Occipital lobe (tissue), 2 donors: ENCODE data around the gene TAB3. TPM values are rescaled to one million over a fixed set of nuclear protein-coding genes. Genes with fewer than 3 reads are reported as not detected.

Source experiments
- DNase-seq: peaks from one replicate; lab custom pipeline; 2025; lab: John Stamatoyannopoulos, UW
- total RNA-seq: library from RNA; depleted of rRNA; stranded (reverse); fragments of >200 nt; gene quantifications from one replicate; pipeline ENCODE4 v1.2.3, GENCODE V29; 2014

Gene TAB3, protein sequence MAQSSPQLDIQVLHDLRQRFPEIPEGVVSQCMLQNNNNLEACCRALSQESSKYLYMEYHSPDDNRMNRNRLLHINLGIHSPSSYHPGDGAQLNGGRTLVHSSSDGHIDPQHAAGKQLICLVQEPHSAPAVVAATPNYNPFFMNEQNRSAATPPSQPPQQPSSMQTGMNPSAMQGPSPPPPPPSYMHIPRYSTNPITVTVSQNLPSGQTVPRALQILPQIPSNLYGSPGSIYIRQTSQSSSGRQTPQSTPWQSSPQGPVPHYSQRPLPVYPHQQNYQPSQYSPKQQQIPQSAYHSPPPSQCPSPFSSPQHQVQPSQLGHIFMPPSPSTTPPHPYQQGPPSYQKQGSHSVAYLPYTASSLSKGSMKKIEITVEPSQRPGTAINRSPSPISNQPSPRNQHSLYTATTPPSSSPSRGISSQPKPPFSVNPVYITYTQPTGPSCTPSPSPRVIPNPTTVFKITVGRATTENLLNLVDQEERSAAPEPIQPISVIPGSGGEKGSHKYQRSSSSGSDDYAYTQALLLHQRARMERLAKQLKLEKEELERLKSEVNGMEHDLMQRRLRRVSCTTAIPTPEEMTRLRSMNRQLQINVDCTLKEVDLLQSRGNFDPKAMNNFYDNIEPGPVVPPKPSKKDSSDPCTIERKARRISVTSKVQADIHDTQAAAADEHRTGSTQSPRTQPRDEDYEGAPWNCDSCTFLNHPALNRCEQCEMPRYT
- total RNA-seq: 24.6 TPM

DNA sequence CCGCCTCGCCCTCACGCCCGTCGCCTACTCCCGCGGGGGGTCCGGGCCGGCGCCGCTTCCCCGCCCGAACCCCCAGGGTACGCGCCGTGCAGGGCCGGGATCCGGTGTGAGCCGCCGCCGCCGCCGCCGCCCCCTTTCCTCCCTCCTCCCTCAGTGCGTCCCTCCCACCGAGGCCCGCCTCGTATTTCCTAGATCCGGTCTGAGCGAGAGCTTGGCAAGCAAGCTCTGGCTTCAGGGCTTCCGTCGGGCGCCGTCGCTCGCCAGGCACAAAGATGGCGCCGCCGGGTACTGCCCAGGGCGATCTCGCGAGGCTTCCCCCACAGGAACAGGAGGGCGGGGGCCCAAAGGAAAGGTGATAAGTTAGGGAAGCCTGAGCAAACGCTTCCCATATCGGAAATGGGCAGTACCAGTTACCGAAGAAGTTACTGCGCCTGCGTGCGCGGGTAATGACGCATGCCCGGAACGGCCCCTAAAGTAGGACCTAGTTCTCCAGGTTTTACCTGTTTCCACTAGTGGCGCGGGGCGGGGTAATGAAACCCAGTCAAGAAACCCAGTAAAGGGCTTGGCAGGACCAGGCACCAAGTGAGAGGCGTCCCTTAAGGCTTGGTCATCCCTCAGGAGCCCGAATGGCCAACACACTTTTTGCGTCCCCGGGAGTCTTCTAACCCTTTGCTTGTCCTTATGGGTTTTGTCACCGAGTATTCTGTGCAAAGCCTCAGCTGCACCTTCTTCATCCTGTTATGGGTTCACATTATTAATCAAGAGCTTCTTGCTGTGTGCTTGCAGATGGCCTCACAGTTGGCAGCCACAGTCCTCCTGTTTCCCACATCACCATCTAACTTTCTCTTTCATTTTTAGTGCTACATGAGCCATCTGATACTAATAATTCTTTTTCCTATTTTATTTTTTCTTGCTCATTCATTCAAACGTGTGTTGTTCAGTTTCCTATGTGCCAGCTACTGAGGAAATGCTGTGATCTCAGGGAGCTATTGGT, at the start of gene TAB3:
TSS of gene TAB3 (minus strand) at position 108 of the 994 bp plus-strand sequence. CDS start 29,666 bp downstream, outside the sequence.
- DNase-seq: peak; percentile 86

DNA sequence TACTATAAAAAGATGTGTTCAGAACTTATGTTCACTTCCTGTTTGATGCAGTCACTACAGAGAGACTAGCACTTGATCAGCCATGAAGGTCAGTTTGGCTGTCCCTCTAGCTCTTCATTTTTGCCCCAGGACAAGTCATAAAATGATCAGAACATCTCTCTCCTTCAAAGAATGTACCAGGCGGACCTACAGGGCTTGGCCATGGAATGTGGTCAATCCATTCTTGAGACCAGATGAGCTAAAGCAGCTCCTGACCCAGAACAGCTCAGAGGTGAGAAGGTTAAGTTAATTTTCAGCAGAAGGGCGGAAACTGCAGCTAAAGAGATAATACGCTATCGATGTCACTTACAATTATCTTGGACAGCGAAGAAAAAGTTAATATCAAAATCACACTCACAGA, 49.2 kb upstream of the TAB3 start:
- DNase-seq: no peak

DNA sequence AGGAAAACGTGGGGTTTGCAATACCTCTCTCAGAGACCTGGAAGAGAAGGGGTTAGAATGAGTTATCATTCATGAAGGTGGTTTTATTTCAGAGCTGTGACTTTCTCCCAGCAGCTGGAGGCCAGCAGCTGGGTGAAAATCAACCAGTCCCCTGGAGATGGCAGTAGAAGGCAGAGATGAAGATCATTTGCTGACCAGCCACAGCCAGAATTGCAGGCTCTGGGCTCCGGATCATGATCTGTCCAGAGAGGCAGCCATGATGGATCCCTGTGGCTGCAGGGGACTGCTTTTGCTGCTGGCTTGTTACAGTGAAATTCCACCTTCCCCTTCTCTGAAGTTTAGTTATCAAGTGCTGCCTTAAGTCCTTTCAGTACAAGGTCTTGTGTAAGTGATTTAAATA, 46.9 kb upstream of the TAB3 start:
- no peak for DNase-seq

DNA sequence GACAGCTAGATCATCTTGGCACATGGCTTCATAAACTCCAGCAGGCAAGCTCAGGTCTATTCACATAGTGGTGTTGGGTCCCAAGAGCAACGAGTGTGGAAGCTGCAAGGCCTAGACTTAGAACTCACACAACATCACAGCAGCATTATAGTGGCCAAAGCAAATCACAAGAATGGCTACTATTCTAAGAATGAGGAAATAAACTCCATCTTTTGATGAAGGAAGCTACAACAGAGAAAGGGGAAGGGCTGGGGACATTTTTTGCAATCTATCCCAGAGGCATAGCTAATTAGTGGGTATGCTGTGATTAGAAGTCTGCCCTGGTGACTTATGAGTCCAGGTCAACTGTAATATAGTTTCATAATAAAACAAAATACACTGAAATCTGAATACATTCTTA, 42.9 kb upstream of the TAB3 start:
- DNase-seq: no peak

DNA sequence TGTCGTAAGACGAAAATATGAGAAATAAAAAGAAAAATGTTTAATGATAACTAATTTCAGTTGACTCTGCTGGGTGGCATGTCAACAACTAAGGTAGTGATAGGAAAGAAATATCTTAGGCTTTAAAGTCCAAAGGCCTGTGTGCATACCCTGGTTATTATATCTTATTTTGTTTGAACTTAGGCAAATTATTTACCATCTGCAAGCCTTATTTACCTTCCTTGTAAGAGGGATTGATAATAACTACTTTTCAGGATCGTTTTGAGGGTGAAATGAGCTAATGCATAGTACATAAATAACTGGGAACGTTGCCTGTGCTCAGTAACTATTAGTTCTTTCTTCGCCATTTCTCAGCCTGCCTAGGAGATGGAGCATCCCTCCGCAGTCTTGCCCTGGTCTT, 41.6 kb upstream of the TAB3 start:
- no peak for DNase-seq

DNA sequence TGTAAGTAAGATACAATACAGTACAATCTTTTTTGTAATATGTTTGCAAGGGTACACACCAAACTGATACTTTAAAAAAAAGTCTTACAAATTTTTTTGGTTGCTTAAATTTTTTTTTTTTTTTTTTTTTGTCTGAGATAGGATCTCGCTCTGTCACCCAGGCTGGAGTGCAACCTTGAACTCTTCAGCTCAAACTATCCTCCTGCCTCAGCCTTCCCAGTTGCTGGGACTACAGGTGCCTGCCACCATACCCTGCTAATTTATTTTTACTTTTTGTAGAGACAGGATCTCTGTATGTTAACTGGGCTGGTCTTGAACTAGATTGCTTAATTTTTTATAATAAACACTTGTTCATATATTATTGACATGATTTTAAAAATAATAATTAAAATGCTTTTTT, 41.1 kb upstream of the TAB3 start:
- DNase-seq: no peak

DNA sequence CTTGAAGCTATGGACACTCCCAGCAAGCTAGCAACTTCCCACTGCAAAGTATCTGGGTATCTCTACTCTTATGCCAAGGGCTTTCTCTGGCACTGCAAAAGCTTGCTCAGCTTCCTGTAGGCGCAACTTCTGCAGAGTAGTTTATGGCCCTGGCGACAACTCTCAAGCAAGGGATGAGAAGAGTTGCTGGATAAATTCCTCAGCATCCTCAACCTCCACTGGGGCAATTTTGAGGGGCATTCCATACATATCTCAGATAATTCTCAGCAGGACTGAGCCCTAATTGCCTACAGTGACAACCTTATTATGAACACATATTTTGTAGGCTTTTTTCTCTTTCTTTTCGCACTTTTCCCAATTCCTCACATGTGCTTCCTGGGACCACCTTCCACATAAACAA, 31.2 kb upstream of the TAB3 start:
- DNase-seq: no peak

DNA sequence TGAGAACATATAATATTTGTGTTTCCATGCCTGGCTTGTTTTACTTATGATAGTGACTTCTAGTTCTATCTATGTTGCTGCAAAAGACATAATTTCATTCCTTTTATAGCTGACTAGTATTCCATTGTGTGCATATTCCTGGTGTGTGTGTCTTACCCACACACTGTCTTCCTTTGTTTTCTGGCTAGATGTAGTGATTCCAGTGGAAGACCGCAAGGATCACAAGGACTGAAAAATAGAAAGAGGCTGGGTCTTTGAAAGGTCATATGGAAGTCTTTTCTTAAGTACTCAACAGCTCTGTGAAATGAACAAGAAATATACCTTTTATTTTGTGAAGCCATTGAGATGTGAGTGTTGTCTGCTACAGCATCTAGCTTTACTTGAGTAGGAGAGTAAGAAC, 29.4 kb upstream of the TAB3 start:
- DNase-seq: no peak

DNA sequence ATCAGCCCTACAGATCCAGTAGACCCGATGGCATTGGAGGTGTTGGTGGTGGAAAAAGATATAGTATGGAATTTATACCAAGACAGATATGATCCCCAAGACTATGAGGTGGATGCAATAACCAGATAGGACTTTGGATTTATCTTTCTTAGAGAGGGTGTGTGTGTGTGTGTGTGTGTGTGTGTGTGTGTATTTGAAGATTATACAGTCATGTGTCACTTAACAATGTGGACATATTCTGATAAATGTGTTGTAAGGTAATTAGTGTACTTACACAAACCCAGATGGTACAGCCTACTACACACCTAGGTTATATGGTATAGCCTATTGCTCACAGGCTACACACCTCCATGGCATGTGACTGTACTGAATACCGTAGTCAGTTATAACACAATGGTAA, 24.4 kb upstream of the TAB3 start:
- no peak for DNase-seq

DNA sequence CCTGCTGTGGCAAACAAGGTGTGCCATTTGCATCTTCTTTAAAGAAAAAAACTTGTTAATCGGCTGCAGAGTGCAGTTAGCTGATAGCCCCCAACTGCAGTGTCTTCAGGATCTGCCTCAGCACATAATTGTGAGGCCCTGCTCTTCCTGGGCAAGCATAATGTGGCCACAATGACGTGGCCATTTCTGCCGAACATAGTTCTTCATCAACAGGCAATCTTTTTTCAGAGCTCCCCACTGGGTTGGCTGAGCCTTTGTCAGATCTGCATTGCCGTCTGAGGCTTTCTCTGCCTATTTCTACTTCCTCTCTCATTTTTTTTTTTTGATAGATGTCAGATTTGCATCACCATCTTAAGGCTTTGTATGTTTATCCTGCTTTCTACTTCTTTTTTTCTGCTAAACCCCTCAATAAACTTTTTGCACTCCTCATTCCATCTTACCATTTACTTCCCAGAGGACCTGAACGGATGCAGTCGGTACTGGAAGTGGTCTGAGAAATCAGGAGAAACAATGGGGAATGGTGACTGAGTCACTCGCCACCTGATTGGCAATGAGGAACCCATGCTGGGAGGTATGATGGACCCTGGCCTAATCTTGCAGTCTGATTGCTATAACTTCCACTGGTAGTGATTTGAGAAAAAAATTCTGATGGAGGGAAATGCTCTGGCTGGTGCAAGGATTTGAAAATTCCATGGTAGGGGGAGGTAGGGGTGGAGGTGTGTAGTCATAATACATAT, 21.2 kb upstream of the TAB3 start:
- no peak for DNase-seq

DNA sequence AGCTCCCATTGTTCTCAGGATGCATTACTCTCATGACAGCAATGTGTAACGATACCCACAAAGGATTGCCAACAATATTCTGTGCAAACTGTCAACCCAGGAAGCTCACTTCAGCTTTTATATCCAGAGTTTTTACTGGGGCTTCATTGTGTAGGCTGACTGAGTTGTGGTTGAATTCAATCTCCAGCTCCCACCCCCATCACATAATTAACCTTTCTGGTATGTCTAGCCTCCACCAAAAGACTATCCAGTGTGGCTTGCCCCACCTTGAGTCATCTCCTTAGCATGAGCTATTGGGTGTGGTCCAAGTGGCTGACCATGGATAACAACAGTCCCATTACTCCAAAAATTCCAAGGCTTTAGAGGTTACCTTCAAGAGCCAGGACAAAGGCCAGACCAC, 17.7 kb upstream of the TAB3 start:
- DNase-seq: no peak

DNA sequence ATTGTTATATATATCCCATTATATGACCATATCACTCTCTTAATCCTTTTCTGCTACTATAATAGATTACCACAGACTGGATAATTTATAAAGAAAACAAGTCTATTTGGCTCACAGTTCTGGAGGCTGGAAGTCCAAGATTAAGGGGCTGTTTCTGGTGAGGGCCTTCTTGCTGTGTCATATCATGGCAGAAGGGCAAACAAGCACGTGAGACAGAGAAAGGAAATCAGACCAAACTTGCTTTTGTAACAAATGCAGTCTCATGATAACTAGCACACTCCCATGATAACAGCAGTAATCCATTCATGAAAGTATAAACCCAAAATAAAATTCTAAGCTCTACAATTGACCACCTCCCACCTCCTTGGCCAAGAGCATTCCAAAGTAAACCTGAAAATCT, 16.3 kb upstream of the TAB3 start:
- DNase-seq: no peak

DNA sequence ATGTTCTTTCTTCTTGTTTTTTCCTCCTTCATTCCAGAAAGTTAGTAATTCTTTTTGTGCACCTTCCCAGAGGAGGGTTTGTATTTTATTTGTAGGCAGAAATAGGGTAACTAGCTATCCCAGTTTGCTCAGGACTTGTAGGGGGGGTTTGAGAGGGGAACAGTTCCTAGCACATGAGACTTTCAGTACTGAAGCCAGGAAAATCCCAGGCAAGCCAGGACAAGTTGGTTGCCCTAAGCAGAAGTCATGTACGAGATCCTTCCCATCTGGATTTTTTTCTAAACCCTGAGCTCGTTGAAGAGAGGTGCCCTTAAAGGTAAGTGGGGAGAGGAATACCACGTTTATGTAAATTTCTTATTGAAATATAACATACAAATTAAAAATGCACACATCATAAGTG, 15.6 kb upstream of the TAB3 start:
- no peak for DNase-seq

DNA sequence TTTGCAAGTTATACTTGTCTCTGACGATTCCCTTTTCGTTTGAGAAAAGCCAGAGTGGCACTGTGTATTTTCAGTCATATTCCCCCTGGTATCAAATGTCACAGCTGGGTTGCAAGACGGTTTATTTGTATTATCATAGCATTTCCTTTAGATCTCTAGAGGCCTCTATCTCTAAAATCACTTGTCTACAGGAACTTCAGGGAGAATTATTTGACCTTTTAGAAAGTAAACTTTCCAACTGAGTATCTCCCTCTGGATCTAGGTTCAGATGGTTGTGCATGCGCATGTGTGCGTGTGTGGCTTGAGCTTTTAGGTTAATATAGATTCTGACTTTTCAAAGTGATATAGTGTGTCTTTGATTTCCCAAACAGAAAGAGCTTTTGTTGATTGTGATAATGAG, 15.1 kb upstream of the TAB3 start:
- DNase-seq: no peak

DNA sequence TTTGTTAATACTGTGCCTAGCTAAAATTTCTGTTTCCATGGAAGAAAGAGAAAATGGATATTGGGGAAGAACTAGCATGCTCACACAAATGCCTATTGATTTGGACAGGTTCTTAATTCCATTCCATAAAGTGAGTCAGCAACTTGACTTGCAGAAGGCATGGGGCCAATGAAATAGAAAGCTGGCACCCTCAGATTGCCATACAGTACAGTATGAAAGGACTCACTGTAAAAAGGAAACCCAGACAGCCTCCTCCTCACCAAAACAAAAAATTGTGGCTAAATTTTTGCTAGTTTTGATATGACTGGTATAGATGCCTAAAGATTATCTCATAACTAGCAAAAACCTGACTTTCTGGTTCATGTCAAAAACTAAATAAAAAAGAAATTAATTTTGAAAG, 11.2 kb upstream of the TAB3 start:
- no peak for DNase-seq

DNA sequence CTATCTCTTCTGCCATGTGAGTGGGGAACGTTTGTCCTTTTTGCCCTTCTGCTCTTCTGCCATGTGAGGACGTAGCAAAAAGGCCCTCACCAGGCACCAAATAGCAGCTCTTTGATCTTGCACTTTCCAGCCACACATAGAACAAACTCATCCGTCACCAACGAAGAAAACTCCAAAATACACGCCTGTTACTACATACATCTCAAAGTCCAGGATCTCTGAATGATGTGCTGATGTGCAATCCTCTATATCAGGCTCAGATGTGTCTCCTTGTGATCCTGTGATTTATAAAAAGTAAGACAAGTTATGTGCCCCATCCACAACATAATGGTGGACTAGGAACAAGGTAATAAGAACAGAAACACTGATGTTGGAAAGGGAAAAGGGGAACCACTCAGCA, 9.8 kb upstream of the TAB3 start:
- no peak for DNase-seq

DNA sequence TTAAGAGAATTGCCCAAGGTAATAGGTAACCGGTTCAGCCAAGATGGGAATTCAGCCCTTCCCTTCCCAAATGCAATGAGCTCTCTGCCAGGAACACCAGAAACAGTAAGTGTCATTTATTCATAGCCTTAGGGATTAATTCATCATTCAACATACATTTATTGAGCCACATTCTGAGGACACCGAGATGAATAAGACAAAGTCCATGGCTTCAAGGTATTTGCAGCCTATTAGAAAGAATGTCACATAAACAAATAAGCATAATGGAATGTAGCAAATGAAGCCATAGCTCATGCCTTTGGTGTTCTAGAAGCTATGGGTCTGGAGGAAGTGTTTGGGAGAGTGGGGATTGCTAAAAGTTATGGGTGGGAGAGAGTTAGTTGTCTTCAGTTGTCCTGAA, 6.3 kb upstream of the TAB3 start:
- DNase-seq: no peak

DNA sequence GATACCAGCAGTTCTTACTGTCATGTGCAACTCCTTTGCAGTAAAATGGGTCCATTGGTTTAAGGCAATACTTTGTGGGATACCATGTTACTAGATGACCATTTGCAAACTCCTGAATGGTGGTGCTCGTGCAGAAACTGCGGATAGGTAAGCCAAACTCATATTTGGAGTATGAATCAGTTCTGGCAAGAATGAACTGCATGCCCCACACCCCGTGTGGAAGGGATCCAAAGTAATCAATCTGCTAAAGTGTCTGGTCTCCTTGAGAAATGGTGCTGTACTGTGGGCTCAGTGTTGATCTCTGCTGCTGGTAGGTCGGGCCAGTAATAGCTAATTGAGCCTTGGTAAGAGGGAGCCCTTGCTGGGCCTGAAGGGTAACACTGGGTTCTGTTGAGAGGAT, 4.2 kb upstream of the TAB3 start:
- no peak for DNase-seq

DNA sequence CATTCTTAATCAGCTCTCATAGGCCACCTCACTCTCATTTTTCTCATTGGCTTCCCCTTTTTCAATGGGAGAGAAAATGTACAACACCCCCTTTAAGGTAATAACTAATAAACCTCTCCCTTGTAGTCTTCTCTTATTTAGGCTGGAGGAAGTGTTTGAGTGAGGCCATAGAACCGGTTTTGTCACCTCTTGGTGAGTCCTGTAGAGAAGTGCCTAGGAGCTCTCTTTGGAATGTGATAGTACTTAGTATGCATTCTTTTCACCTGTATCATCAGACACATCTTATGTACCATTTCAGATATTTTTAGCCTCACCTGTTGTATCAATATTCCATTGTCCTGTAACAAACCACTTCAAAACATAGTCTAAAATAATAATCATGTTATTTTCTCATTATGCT, 3.5 kb upstream of the TAB3 start:
- no peak for DNase-seq

DNA sequence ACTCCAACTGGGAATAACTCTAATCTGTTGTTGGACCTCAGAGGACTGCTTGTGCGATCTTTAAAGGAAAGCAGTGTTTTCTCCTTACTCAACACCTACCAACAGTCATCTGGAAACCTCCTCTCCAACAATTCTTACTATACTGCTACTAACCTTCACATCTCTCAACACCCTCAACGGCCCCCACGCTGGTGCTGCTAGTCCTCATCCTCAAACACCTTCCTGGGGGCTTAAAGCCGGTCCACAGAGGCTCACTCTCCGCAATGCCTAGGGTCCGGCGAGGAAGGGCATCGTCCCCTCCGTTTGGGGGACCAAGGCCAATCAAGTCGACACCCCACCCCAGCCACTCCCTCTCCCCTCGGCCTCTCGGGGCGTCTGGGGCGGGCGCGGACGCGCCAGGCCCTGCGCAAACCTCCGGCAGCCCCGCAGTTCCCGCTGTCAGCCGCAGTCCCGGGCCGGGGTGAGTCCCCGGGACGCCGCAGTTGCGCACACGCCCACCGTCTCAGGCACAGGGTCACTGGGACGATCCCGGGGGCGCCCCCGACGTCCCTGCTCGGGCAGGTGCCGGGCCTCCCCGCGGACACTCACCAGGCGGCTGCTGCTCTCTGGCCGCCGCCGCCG, 418 bp downstream of the TAB3 start:
- peak; percentile 0 for DNase-seq

DNA sequence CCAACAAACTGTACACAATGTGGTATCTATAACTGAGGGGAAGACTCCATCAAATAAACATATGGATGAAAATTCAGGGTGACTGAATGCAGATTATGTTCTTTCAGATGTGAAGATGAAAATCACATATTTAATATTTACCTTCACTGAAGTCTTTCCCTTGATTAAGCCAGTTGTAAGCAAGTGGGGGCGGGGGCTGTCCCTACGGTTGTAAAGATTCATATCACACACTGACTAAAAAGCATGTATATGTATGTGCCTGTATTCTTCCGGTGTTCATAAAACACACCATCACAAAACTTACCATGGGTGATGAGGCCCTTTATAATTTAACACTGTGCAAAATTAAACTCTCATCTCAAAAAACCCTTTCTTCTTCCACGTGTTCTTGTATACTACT, 1.3 kb downstream of the TAB3 start:
- no peak for DNase-seq
